B cell (primary cell): ENCODE data around the gene MYH10. TPM values are rescaled to one million over a fixed set of nuclear protein-coding genes. Genes with fewer than 3 reads are reported as not detected.

Source experiments
- ATAC-seq: fragments of 200-7000 bp; cut with Tn5 transposase; one replicate; pipeline ENCODE4 v1.10.0; 2021; ENCODE audit warnings: low read depth, mild to moderate bottlenecking, moderate number of reproducible peaks, moderate library complexity
- CTCF ChIA-PET: fragments of 350-600 bp; sonication (Branson Sonifier 250); formaldehyde crosslinking; loops from one replicate; lab custom pipeline; 2021; ENCODE audit warnings: antibody characterized with exemption, inconsistent platforms; lab: Charles Lee
- POLR2A ChIA-PET: fragments of 350-600 bp; sonication (Branson Sonifier 250); formaldehyde crosslinking; loops from one replicate; lab custom pipeline; 2021; ENCODE audit warnings: antibody characterized with exemption; lab: Charles Lee
- DNase-seq: peaks from one replicate; pipeline ENCODE4 v3.0.0; 2013
- H2AFZ ChIP-seq: 2 replicates; pipeline ENCODE4 v1.6.1; 2012; ENCODE audit warnings: mild to moderate bottlenecking, low read depth, low read length; ENCODE audit not compliant: insufficient read depth, poor library complexity, severe bottlenecking
- H3K27ac ChIP-seq, 2 donors: 1 replicate in 1 of 2; 2 replicates in 1 of 2; pipeline ENCODE4 v1.5.1; 2012 to 2013; ENCODE audit warnings: low read length in 2 of 2, mild to moderate bottlenecking in 2 of 2, moderate library complexity in 1 of 2
- H3K27me3 ChIP-seq, 4 experiments: fragments of 200-600 bp in 1 of 4; sonication (generic) in 1 of 4; replicated peaks in 1 of 4; 1 replicate in 2 of 4; 2 replicates in 2 of 4; pipeline versions ENCODE4 v1.6.1 to v1.7.0; 2013 to 2016; ENCODE audit warnings: low read length in 3 of 4, mild to moderate bottlenecking in 2 of 4, mixed read lengths in 1 of 4, moderate library complexity in 1 of 4; ENCODE audit not compliant: insufficient read depth in 4 of 4, control insufficient read depth in 3 of 4; ENCODE audit errors: control extremely low read depth in 1 of 4
- H3K36me3 ChIP-seq, 2 experiments: replicated peaks in 1 of 2; 1 replicate in 1 of 2; 2 replicates in 1 of 2; pipeline versions ENCODE4 v1.6.1 to v1.7.1; 2013; ENCODE audit warnings: low read length in 1 of 2; ENCODE audit not compliant: insufficient read depth in 2 of 2, control insufficient read depth in 1 of 2; ENCODE audit errors: control extremely low read depth in 1 of 2, extremely low read depth in 1 of 2
- H3K4me1 ChIP-seq, 2 donors: fragments of 200-600 bp in 1 of 2; sonication (generic) in 1 of 2; 1 replicate in 1 of 2; 2 replicates in 1 of 2; pipeline versions ENCODE4 v1.5.1 to v1.6.1; 2013 to 2017; ENCODE audit warnings: low read length in 2 of 2; ENCODE audit not compliant: control insufficient read depth in 2 of 2, insufficient read depth in 2 of 2
- H3K4me2 ChIP-seq: replicated peaks from 2 replicates; pipeline ENCODE3; 2012; ENCODE audit warnings: mild to moderate bottlenecking, low read depth, low read length; ENCODE audit not compliant: poor library complexity, severe bottlenecking
- H3K4me3 ChIP-seq, 5 experiments: fragments of 200-600 bp in 1 of 5; sonication (generic) in 1 of 5; 1 replicate in 3 of 5; 2 replicates in 2 of 5; pipeline versions ENCODE4 v1.5.1 to v1.7.0; 2011 to 2016; ENCODE audit warnings: low read length in 4 of 5, mild to moderate bottlenecking in 4 of 5, low read depth in 2 of 5, control low read depth in 1 of 5, moderate library complexity in 1 of 5; ENCODE audit not compliant: insufficient read depth in 1 of 5; ENCODE audit errors: control extremely low read depth in 1 of 5, extremely low read depth in 1 of 5
- H3K79me2 ChIP-seq: fragments of 200-600 bp; sonication (generic); one replicate; pipeline ENCODE4 v1.6.0; 2016; ENCODE audit warnings: low read length; ENCODE audit not compliant: control insufficient read depth, insufficient read depth
- H3K9ac ChIP-seq: fragments of 200-600 bp; sonication (generic); 2 replicates; pipeline ENCODE4 v1.6.1; 2017; ENCODE audit warnings: mild to moderate bottlenecking, low read length, moderate library complexity
- H3K9me3 ChIP-seq, 3 donors: one replicate each; pipeline versions ENCODE4 v1.6.1 to v1.7.1; 2013; ENCODE audit warnings: low read length in 2 of 3; ENCODE audit not compliant: control insufficient read depth in 2 of 3, insufficient read depth in 1 of 3; ENCODE audit errors: control extremely low read depth in 1 of 3
- H4K20me1 ChIP-seq: 2 replicates; pipeline ENCODE4 v1.6.0; 2012; ENCODE audit warnings: mild to moderate bottlenecking, low read length; ENCODE audit not compliant: insufficient read depth, control insufficient read depth, poor library complexity, severe bottlenecking
- H3K27ac Mint-ChIP-seq: one replicate; pipeline ENCODE4 v1.8.0; 2021; ENCODE audit warnings: mixed read lengths
- H3K27me3 Mint-ChIP-seq: one replicate; pipeline ENCODE4 v1.8.0; 2021; ENCODE audit warnings: mixed read lengths
- H3K4me1 Mint-ChIP-seq: one replicate; pipeline ENCODE4 v1.8.0; 2021; ENCODE audit warnings: mixed read lengths
- H3K4me3 Mint-ChIP-seq: one replicate; pipeline ENCODE4 v1.8.0; 2021; ENCODE audit warnings: mixed read lengths
- H3K9me3 Mint-ChIP-seq: one replicate; pipeline ENCODE4 v1.8.0; 2022; ENCODE audit warnings: mixed read lengths; ENCODE audit not compliant: insufficient read depth
- EZH2 ChIP-seq: IDR thresholded peaks from 2 replicates; pipeline ENCODE4 v1.6.1; 2012; ENCODE audit warnings: borderline replicate concordance, low read depth, mild to moderate bottlenecking, moderate library complexity, low read length; ENCODE audit not compliant: insufficient read depth, poor library complexity, severe bottlenecking
- WGBS: methylation state at CpG from one replicate; pipeline ENCODE4 v1.1.5; 2013; ENCODE audit warnings: missing lambda C conversion rate; ENCODE audit not compliant: insufficient coverage; 5-methylcytosine and 5-hydroxymethylcytosine counted together
- intact Hi-C: fragments of 100-400 bp; cut with micrococcal nuclease; formaldehyde crosslinking; loops from one replicate; pipeline ENCODE4 v1.10.0; 2022
- polyA plus RNA-seq: library from polyadenylated mRNA; depleted of rRNA; stranded (reverse); fragments of >200 nt; gene quantifications from 2 replicates; pipeline ENCODE4 v1.2.3, GENCODE V29; 2012
- total RNA-seq, 2 donors: library from RNA; stranded (reverse); fragments of 120-200 nt in 1 of 2; gene quantifications; 1 replicate in 1 of 2; 2 replicates in 1 of 2; pipeline versions ENCODE4 v1.2.3 to v1.2.4, GENCODE V29; 2013 to 2022
- TF ChIP-seq, protein P1 (sequence below): fragments of 200-600 bp; IDR thresholded peaks from one replicate; pipeline ENCODE4 v1.8.0; 2022; ENCODE audit warnings: antibody characterized with exemption, mild to moderate bottlenecking

MYH10 gene
- total and polyA plus RNA-seq, 2 donors (not counting 1 experiment from before 2014, with no cell fraction given), result 0.04 to 1.7 TPM

DNA sequence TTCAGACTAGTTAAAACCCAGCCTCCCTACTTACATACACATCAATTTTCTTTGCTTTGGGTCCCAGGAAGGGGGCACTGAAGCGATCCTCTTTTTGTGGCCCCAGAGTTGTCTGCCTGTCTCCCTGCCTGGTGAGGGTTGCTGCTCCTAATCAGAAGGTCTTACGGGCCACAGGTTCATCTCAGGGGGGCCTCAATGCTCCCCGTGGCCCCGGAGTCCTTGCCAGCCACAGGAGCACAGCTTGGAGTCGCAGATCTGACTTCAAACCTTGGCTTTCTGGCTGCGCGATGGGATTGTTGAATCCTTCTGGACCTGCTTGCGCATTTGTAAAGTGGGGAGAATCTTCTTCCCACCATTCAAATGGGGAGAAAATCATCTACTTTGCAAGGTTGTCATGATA is 44.8 kb upstream of the MYH10 start:
- Histone ChIP-seq H3K9ac (no peak overlapping the region), H3K27me3 (peaks cover 0 to 3% (median 0%) of the 10 kb centered on the region in 4 experiments), H3K79me2 (no peaks in the 10 kb centered on the region), H4K20me1 (no peaks in the 10 kb centered on the region), H3K9me3 (peaks cover 0 to 3% (median 0%) of the 10 kb centered on the region in 3 donors), H3K4me3 (no peak overlapping the region), H3K4me2 (no peak overlapping the region), H3K4me1 (no peaks in the 10 kb centered on the region), H3K27ac (no peak overlapping the region), H2AFZ (no peak overlapping the region), H3K36me3 (no peaks in the 10 kb centered on the region)
- CTCF ChIA-PET, result no interaction called here
- peaks cover 7% of the 10 kb centered on the region for H3K27me3 Mint-ChIP-seq
- TF ChIP-seq EZH2, result no peak
- TF ChIP-seq, protein P1, sequence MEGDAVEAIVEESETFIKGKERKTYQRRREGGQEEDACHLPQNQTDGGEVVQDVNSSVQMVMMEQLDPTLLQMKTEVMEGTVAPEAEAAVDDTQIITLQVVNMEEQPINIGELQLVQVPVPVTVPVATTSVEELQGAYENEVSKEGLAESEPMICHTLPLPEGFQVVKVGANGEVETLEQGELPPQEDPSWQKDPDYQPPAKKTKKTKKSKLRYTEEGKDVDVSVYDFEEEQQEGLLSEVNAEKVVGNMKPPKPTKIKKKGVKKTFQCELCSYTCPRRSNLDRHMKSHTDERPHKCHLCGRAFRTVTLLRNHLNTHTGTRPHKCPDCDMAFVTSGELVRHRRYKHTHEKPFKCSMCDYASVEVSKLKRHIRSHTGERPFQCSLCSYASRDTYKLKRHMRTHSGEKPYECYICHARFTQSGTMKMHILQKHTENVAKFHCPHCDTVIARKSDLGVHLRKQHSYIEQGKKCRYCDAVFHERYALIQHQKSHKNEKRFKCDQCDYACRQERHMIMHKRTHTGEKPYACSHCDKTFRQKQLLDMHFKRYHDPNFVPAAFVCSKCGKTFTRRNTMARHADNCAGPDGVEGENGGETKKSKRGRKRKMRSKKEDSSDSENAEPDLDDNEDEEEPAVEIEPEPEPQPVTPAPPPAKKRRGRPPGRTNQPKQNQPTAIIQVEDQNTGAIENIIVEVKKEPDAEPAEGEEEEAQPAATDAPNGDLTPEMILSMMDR, result no peak
- intact Hi-C loops, result no loop called here
- no peak for DNase-seq
- ATAC-seq, result no peak
- no peak overlapping the region for H3K27ac Mint-ChIP-seq
- 85% methylated on average over 4 of the region's 8 CpGs for WGBS
- no peaks in the 10 kb centered on the region for H3K4me1 Mint-ChIP-seq
- H3K4me3 Mint-ChIP-seq, result no peak overlapping the region
- POLR2A ChIA-PET, result no interaction called here
- H3K9me3 Mint-ChIP-seq, result no peaks in the 10 kb centered on the region

DNA sequence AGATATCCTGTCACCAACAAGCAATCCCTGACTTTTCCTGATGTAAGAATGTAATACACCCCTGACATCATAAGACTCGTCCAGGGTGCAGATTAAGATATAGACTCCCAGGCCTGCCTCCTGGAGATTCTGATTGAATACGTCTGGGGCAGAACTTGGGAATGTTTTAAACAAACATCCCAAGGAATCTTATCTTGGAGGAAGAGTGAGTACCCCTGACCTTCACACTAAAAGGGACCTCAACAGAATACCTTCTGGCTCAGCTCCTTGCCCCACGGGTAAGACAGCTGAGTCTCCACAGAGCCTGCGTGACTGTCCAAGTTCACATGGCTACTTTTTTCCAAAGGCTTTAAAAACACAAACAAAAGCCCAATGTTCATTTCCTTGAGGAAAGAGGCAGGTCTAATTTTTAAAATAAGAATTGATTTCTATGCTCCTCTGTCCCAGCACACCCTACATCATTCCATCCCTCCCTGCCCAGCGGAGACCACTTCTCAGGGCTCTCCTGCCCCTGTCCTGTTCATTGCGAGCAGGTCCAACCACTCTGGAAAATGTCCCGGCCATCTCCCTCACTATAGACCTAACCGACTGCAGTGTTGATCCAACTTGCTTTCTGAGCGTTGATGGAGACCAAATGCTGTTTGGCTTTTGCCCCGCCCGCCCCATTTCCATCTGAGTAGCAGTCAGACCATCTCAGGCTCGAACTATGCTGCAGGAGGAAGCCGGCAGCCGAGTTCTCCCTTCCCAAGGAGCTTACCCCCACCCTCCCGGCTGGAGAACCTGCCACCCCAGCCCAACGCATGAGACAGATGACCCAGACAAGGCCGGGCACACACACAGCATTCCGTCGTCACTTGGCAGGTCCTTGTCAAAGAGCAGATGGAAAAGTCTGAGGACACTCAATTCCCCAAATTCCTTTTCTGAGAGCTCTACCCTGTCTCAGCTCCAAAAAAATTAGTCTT is 44.1 kb upstream of the MYH10 start:
- no peak overlapping the region for H3K4me3 Mint-ChIP-seq
- POLR2A ChIA-PET, result no interaction called here
- Histone ChIP-seq H3K27ac (no peak overlapping the region), H3K27me3 (no peaks in the 10 kb centered on the region), H3K9me3 (peaks cover 0 to 3% (median 0%) of the 10 kb centered on the region in 3 donors), H3K79me2 (no peaks in the 10 kb centered on the region), H3K9ac (no peak overlapping the region), H3K4me2 (no peak overlapping the region), H4K20me1 (no peaks in the 10 kb centered on the region), H3K4me3 (no peak overlapping the region), H2AFZ (no peak overlapping the region), H3K36me3 (no peaks in the 10 kb centered on the region), H3K4me1 (no peaks in the 10 kb centered on the region)
- H3K4me1 Mint-ChIP-seq, result no peaks in the 10 kb centered on the region
- CTCF ChIA-PET, result no interaction called here
- ATAC-seq (no peak), DNase-seq (no peak)
- H3K9me3 Mint-ChIP-seq, result no peaks in the 10 kb centered on the region
- 88% methylated on average over 16 of the region's 19 CpGs for whole genome bisulfite sequencing
- no peak overlapping the region for H3K27ac Mint-ChIP-seq
- intact Hi-C loops, result no loop called here
- peaks cover 7% of the 10 kb centered on the region for H3K27me3 Mint-ChIP-seq
- TF ChIP-seq EZH2, result no peak
- TF ChIP-seq, protein P1, result no peak
